NCI-H460 (cell line): ENCODE data around the gene TRIM5. TPM values are rescaled to one million over a fixed set of nuclear protein-coding genes. Genes with fewer than 3 reads are reported as not detected.
"Not testable (repeated sequence)": the region's sequence is repeated elsewhere in the genome, so short reads cannot be mapped to it uniquely, and the experiment has no call there.

ENCODE experiments used
- DNase-seq: peaks from one replicate; pipeline ENCODE4 v3.0.0-alpha.2; 2016; ENCODE audit warnings: low read depth; ENCODE audit errors: extremely low read depth
- polyA plus RNA-seq: library from polyadenylated mRNA; depleted of rRNA; stranded (reverse); fragments of >200 nt; gene quantifications from 2 replicates; pipeline ENCODE4 v1.2.3, GENCODE V29; 2014; cell fraction: nucleus; rRNA removed
- total RNA-seq: library from RNA; depleted of rRNA; stranded (reverse); fragments of >200 nt; shearing (Covaris generic); gene quantifications from 2 replicates; pipeline ENCODE4 v1.2.3, GENCODE V29; 2014; rRNA removed

Gene TRIM5
- 23.8 and 25.1 TPM in 2 replicates for total RNA-seq
- polyA plus RNA-seq: 12.7 and 23.3 TPM in 2 replicates

GRCh38 chr11:5684646-5685362, at the start of gene TRIM5:
TSS of gene TRIM5 (minus strand) at chr11:5685074. CDS start at chr11:5680177, 4,897 bp downstream.
- peak; percentile 91 for DNase-seq

GRCh38 chr11:5727691-5728090, 42.8 kb upstream of the TRIM5 start:
- DNase-seq: no peak

GRCh38 chr11:5726351-5726750, 41.5 kb upstream of the TRIM5 start:
- no peak for DNase-seq

GRCh38 chr11:5722622-5723021, 37.7 kb upstream of the TRIM5 start:
- DNase-seq: no peak

- DNase-seq: no peak
Observed at GRCh38 chr11:5719703-5720495, 35.0 kb upstream of the TRIM5 start.

- DNase-seq: not testable (repeated sequence)
Observed at GRCh38 chr11:5716518-5716917, 31.6 kb upstream of the TRIM5 start.

GRCh38 chr11:5713695-5714094, 28.8 kb upstream of the TRIM5 start:
- DNase-seq: no peak

- no peak for DNase-seq
Observed at GRCh38 chr11:5712507-5712906, 27.6 kb upstream of the TRIM5 start.

GRCh38 chr11:5705688-5706087, 20.8 kb upstream of the TRIM5 start:
- no peak for DNase-seq

- no peak for DNase-seq
Observed at GRCh38 chr11:5703741-5704536, 19.1 kb upstream of the TRIM5 start.

- DNase-seq: no peak
Observed at GRCh38 chr11:5701055-5701577, 16.2 kb upstream of the TRIM5 start.

- no peak for DNase-seq
Observed at GRCh38 chr11:5700421-5701054, 15.7 kb upstream of the TRIM5 start.

- DNase-seq: no peak
Observed at GRCh38 chr11:5698281-5698680, 13.4 kb upstream of the TRIM5 start.

- DNase-seq: no peak
Observed at GRCh38 chr11:5696210-5696609, 11.3 kb upstream of the TRIM5 start.

GRCh38 chr11:5695580-5695979, 10.7 kb upstream of the TRIM5 start:
- DNase-seq: no peak

GRCh38 chr11:5694642-5695041, 9.8 kb upstream of the TRIM5 start:
- no peak for DNase-seq

- no peak for DNase-seq
Observed at GRCh38 chr11:5691964-5692361, 7.1 kb upstream of the TRIM5 start.

GRCh38 chr11:5691238-5691963, 6.5 kb upstream of the TRIM5 start:
- DNase-seq: not testable (repeated sequence)

- no peak for DNase-seq
Observed at GRCh38 chr11:5690736-5691135, 5.9 kb upstream of the TRIM5 start.

GRCh38 chr11:5690216-5690615, 5.3 kb upstream of the TRIM5 start:
- DNase-seq: no peak
